ENCODE results near the gene GRK3.
"Not testable (repeated sequence)": the region's sequence is repeated elsewhere in the genome, so short reads cannot be mapped to it uniquely, and the experiment has no call there.

- TF ChIP-seq POLR2AphosphoS5 (IDR thresholded peaks at IDR 0.05; ENCODE audit: low read depth); CTCF (IDR thresholded peaks at IDR 0.05; ENCODE audit: insufficient read depth, low read length); REST (IDR thresholded peaks at IDR 0.05; ENCODE audit: insufficient replicate concordance, low read depth): not testable (repeated sequence)
Observed at GRCh38 chr22:25561182-25561581, 3.3 kb upstream of the GRK3 start.
